Skeletal muscle satellite cell (primary cell): ENCODE measurements around the gene GOLGA6C. TPM values are rescaled to one million over a fixed set of nuclear protein-coding genes. Genes with fewer than 3 reads are reported as not detected.
"Not testable (repeated sequence)": the region's sequence is repeated elsewhere in the genome, so short reads cannot be mapped to it uniquely, and the experiment has no call there.

Source experiments
- H3K27me3 ChIP-seq: 2 replicates; pipeline ENCODE4 v1.7.0; 2013; ENCODE audit warnings: low read length; ENCODE audit not compliant: control insufficient read depth, insufficient read depth
- H3K36me3 ChIP-seq: 2 replicates; pipeline ENCODE4 v1.7.0; 2013; ENCODE audit warnings: mild to moderate bottlenecking, control low read depth, low read length; ENCODE audit not compliant: insufficient read depth
- H3K4me1 ChIP-seq: 2 replicates; pipeline ENCODE4 v1.7.0; 2013; ENCODE audit warnings: low read length; ENCODE audit not compliant: control insufficient read depth, insufficient read depth
- H3K4me2 ChIP-seq: 2 replicates; pipeline ENCODE4 v1.7.0; 2013; ENCODE audit warnings: mild to moderate bottlenecking, low read length
- H3K4me3 ChIP-seq: 2 replicates; pipeline ENCODE4 v1.7.0; 2013; ENCODE audit warnings: low read length
- H3K9ac ChIP-seq: 2 replicates; pipeline ENCODE4 v1.7.0; 2013; ENCODE audit warnings: mild to moderate bottlenecking, low read depth, low read length, moderate library complexity
- H3K9me3 ChIP-seq: replicated peaks from 2 replicates; pipeline ENCODE4 v1.7.0; 2013; ENCODE audit warnings: mild to moderate bottlenecking, control low read depth, low read length
- small RNA-seq: library from RNA; depleted of rRNA; stranded (forward); fragments of <200 nt; gene quantifications from one replicate; pipeline ENCODE3, GENCODE V24; 2012

Gene GOLGA6C

DNA sequence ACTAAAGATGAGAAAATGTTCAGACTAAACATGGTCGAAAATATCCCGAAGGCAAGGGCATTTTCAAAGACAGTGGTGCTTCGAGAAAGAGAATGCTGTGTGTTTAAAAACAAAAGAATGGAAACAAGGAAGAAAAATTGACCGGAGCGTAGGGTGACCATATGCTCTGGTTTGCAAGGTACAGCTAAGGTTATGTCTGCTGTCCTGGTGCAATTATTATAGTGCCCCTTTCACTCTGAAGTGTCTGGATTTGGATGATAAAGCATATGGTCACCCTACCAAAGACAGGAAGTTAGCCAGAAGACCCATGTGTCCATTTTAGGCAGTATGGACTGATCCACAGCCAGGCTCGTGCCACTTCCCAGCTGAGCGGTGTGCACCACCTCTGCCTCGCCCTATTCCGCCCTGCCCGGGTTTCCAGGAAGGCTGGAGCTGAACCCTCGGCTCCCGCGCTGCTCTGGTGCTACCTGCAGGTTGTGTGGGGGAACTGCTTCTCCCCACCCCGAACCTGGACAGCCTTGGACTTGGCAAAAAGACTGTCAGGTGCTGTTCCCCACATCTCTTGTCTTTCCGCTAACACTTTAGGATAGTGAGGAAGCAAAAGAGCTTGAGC, 49.8 kb downstream of the GOLGA6C start:
- H3K4me3 ChIP-seq: no peak overlapping the region
- peaks cover 60% of the 10 kb centered on the region for H3K27me3 ChIP-seq
- H3K4me2 ChIP-seq: no peak overlapping the region
- H3K9me3 ChIP-seq: no peaks in the 10 kb centered on the region
- H3K9ac ChIP-seq: no peak overlapping the region
- peaks cover 2% of the 10 kb centered on the region for H3K4me1 ChIP-seq
- H3K36me3 ChIP-seq: no peaks in the 10 kb centered on the region

DNA sequence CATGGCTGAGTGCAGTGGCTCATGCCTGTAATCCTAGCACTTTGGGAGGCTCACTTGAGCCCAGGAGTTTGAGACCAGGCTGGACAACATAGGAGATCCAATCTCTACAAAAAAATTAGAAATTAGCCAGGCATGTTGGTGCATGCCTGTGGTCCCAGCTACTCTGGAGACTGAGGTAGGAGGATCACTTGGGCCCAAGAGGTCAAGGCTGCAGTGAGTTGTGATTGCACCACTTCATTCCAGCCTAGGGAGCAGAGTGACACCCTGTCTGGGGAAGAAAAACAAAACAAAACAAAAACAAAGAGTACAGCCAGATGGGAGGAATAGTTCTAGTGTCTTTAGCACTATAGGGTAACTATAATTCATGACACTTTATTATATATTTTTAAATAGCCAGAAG, 51.6 kb downstream of the GOLGA6C start:
- H3K4me2 ChIP-seq: no peak overlapping the region
- no peaks in the 10 kb centered on the region for H3K9me3 ChIP-seq
- peaks cover 3% of the 10 kb centered on the region for H3K4me1 ChIP-seq
- H3K36me3 ChIP-seq: no peaks in the 10 kb centered on the region
- H3K27me3 ChIP-seq: peaks cover 48% of the 10 kb centered on the region
- no peak overlapping the region for H3K9ac ChIP-seq
- H3K4me3 ChIP-seq: no peak overlapping the region

DNA sequence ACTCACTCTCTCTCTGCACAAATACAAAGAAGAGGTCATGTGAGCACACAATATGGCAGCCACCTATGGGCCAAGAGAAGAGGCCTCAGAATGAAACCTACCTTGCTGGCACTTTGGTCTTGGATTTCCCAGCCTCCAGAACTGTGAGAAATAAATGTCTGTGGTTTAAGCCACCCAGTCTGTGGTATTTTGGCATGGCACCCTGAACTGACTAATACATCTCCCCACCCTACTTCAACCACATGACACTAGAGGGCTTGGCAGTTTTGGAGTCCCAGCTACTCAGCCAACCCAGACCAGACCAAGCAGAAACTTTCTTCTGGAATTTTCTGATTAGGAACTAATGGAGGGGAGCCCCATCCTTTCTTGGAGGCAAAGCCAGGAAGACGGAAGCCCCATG, 54.4 kb downstream of the GOLGA6C start:
- peaks cover 36% of the 10 kb centered on the region for H3K27me3 ChIP-seq
- H3K4me1 ChIP-seq, H3K36me3 ChIP-seq, H3K4me2 ChIP-seq, H3K9me3 ChIP-seq, H3K9ac ChIP-seq, H3K4me3 ChIP-seq: not testable (repeated sequence)

DNA sequence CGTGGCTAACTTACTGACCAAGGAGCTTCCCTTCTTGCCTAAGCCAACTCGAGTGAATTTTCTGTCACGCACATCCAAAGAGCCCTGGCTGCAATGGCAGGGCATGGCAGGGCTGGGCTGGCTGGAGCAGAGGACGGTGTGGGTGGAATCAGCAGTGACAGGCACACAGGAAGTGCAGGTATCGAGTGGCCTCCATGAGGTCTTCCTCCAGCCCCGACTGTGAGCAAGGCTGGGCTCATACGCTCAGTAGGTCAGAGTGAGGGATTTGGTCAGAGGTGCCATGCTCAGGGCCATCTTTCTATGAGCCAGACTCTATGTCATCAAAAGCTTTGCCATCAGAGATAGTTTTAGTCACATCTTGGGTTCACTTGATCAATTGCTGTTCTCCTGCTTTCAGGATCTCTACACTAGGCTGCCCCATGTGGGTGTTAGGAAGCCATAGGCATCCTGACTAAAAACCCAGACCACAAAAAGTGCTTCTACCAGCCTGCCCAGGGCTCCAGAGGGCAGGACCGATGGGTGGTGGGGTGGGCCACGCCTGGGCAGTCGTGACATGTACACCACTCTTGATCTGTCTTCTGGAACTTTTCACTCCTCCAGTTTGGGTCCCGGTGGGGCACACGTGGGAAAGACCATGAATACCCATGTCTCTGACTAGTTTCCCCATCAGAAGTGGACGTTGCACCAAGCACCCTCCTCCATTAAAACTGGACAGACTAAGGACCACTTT, 55.1 kb downstream of the GOLGA6C start:
- peaks cover 28% of the 10 kb centered on the region for H3K27me3 ChIP-seq
- no peak overlapping the region for H3K9ac ChIP-seq
- H3K36me3 ChIP-seq: no peaks in the 10 kb centered on the region
- no peak overlapping the region for H3K4me2 ChIP-seq
- no peak overlapping the region for H3K4me3 ChIP-seq
- no peaks in the 10 kb centered on the region for H3K9me3 ChIP-seq
- H3K4me1 ChIP-seq: peaks cover 3% of the 10 kb centered on the region

DNA sequence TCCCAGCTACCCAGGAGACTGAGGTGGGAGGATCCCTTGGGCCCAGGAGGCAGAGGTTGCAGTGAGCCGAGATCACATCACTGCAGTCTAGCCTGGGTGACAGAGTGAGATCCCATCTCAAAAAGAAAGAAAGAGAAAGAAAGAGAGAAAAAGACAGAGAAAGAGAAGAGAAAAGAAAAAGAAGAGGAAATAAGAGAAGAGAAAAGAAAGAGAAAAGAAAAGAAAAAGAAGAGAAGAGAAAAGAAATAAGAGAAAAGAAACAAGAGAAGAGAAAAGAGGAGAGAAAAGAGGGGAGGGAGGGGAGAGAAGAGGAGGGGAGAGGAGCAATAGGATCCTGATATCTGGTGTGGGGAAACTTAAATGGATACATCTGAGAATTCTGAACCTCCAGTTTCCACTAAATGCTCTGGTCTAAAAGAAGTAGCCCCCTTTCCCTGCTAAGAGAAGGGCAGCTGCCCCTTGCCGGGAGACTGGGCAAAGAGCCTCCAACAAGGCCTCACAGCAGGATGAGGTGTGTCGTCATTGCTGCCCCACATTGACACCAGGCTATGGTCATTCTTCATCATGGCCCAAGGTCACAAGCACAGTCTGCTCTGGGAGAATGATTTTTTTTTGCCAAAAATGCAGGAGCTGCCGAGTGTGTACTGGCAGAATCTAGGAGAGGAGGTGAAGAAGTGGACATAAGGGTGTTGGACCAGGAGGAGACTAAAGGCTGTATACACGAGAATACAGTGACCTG, 56.6 kb downstream of the GOLGA6C start:
- Histone ChIP-seq H3K4me3 (no peak overlapping the region), H3K36me3 (no peaks in the 10 kb centered on the region), H3K9me3 (no peaks in the 10 kb centered on the region), H3K27me3 (peaks cover 26% of the 10 kb centered on the region), H3K4me1 (peaks cover 3% of the 10 kb centered on the region), H3K4me2 (no peak overlapping the region), H3K9ac (no peak overlapping the region)

DNA sequence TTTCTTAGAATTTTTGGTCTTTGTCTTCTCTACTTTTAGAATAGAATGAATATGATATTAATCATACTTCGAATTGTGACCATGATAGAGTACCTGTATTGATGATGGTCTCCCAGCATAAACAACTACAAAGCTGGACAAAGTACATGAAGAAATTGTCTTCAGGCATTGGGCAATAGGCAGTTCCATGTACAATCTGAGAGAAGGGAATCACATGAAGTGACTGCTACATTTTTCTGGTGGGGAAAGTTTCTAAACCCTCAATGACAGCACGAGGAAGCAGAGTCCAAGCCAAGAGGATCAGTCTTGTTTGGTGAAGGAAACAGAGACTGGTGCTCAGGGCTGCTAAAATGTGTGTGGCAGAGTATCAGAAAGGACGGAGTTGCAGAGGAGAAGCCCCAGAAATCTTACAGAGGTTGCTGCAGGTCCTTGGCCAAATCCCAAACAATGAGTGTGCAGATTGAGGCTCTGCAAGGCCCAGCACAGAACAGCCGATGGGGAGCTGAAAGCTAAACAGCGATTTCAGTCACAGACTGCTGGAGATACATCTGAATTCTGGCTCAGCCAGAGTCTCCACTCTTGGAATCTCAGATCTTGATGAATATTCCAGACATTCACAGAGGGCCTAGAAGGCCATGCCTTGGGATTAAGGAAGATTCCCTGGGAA, 61.2 kb downstream of the GOLGA6C start:
- not testable (repeated sequence) for H3K4me3 ChIP-seq, H3K4me2 ChIP-seq, H3K9me3 ChIP-seq, H3K9ac ChIP-seq, H3K4me1 ChIP-seq, H3K36me3 ChIP-seq
- peaks cover 37% of the 10 kb centered on the region for H3K27me3 ChIP-seq

Small RNA genes lying within 50 kb of the gene (small RNA-seq; reads per million reads assigned to genes)
- gene AC068338.1 (not detected), gene RN7SL327P (not detected), gene RN7SL489P (not detected)
